ENCODE data around the gene ZNRF2.
A peak's percentile ranks its signal among the peaks of the same experiment; 100 is the strongest.

ZNRF2 gene

DNA sequence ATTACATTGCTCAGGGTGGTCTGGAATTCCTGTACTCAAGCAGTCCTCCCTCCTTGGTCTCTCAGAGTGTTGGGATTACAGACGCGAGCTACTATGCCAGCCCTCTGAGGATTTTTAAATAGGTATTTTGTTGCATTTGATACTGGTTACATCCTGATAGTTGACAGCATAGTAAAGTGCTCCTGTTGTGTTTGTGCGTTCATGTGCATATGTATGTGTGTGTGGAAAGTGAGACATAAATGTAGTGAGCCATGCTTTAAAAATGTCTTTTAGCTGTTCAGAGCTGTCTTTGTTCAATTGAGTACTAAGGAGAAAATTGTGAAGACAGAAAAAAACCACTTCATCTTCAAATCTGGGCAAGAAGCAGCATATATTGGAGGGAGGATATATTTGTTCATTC, 27.8 kb downstream of the ZNRF2 start:
- no peaks in the 10 kb centered on the region for H3K36me3 ChIP-seq (replicated peaks in 1 of 2; ENCODE audit: control insufficient read depth in 2 of 2, insufficient read depth in 2 of 2, low read length in 2 of 2)
- WGBS, 2 donors (ENCODE audit: extremely low coverage in 2 of 2, insufficient read length in 2 of 2, insufficient replicate concordance in 1 of 2): no CpG with 5 or more reads among the region's 3 CpGs
- no peak overlapping the region for H4K8ac ChIP-seq (ENCODE audit: low read depth, low read length)
- H3K79me1 ChIP-seq (ENCODE audit: low read depth, low read length): no peaks in the 10 kb centered on the region
- H3K23ac ChIP-seq (ENCODE audit: low read depth, low read length, poor library complexity): no peak overlapping the region
- no peaks in the 10 kb centered on the region for H3K27me3 ChIP-seq (ENCODE audit: control insufficient read depth in 3 of 3, insufficient read depth in 3 of 3, low read depth in 1 of 3, low read length in 3 of 3)
- H2AK5ac ChIP-seq (ENCODE audit: low read depth, low read length): no peak overlapping the region
- peaks cover 3 to 4% of the 10 kb centered on the region in 2 donors for H3K4me1 ChIP-seq (ENCODE audit: control insufficient read depth in 2 of 2, insufficient read depth in 1 of 2, low read depth in 1 of 2, low read length in 2 of 2)
- H3K4me3 ChIP-seq (ENCODE audit: low read length in 2 of 2): no peak overlapping the region
- H3K18ac ChIP-seq (ENCODE audit: low read length): no peak overlapping the region
- no peak overlapping the region for H3K4me2 ChIP-seq (ENCODE audit: insufficient read depth, low read length, poor library complexity, severe bottlenecking)
- no peak overlapping the region for H2BK12ac ChIP-seq (ENCODE audit: low read length)
- no peak overlapping the region for H3K14ac ChIP-seq (ENCODE audit: low read length)
- no peak overlapping the region for H3K27ac ChIP-seq (replicated peaks; ENCODE audit: low read length)
- no peak overlapping the region for H3K4ac ChIP-seq (ENCODE audit: low read length)
- H2AFZ ChIP-seq (ENCODE audit: low read length): peak overlapping the region; percentile 32
- H3K9me3 ChIP-seq (replicated peaks in 1 of 2; ENCODE audit: control insufficient read depth in 2 of 2, insufficient read depth in 1 of 2, low read depth in 1 of 2, low read length in 2 of 2): no peaks in the 10 kb centered on the region
- H2BK120ac ChIP-seq (ENCODE audit: low read depth, low read length): no peak overlapping the region
- no peak overlapping the region for H2BK15ac ChIP-seq (ENCODE audit: low read length)
- H2BK5ac ChIP-seq (ENCODE audit: low read length): no peak overlapping the region
- no peak overlapping the region for H4K91ac ChIP-seq (ENCODE audit: low read depth, low read length, poor library complexity)
- no peak overlapping the region for H3K9ac ChIP-seq (ENCODE audit: low read depth, low read length, poor library complexity)
- DNase-seq (ENCODE audit: low spot score): no peak

DNA sequence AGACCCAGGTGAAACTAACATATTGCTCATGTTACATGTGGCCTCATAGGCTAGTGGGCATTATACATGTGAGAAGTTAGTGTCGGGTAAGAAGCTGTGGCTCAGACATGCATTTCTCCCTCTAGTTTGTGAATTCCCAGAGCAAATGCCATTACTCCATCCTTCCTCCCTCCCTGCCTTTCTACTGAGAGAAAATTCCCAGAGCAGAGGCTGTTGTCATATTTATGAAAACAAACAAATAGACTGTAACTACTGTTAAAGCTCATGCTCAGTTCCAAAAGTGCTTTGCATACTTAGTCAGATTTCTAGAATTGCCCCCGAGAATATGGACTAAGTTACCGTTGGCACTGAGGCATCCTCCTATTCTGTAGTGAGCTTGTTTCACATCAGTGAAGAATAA, 29.0 kb downstream of the ZNRF2 start:
- H2AFZ ChIP-seq (ENCODE audit: low read length): no peak overlapping the region
- no peak overlapping the region for H2BK12ac ChIP-seq (ENCODE audit: low read length)
- H3K79me1 ChIP-seq (ENCODE audit: low read depth, low read length): no peaks in the 10 kb centered on the region
- no peak overlapping the region for H2BK15ac ChIP-seq (ENCODE audit: low read length)
- H3K18ac ChIP-seq (ENCODE audit: low read length): no peak overlapping the region
- no peak overlapping the region for H2BK5ac ChIP-seq (ENCODE audit: low read length)
- H2BK120ac ChIP-seq (ENCODE audit: low read depth, low read length): no peak overlapping the region
- H4K91ac ChIP-seq (ENCODE audit: low read depth, low read length, poor library complexity): no peak overlapping the region
- H3K14ac ChIP-seq (ENCODE audit: low read length): no peak overlapping the region
- H3K23ac ChIP-seq (ENCODE audit: low read depth, low read length, poor library complexity): no peak overlapping the region
- H3K36me3 ChIP-seq (replicated peaks in 1 of 2; ENCODE audit: control insufficient read depth in 2 of 2, insufficient read depth in 2 of 2, low read length in 2 of 2): no peaks in the 10 kb centered on the region
- H4K8ac ChIP-seq (ENCODE audit: low read depth, low read length): no peak overlapping the region
- no peak overlapping the region for H3K27ac ChIP-seq (replicated peaks; ENCODE audit: low read length)
- H3K4me1 ChIP-seq (ENCODE audit: control insufficient read depth in 2 of 2, insufficient read depth in 1 of 2, low read depth in 1 of 2, low read length in 2 of 2): peaks cover 3 to 4% of the 10 kb centered on the region in 2 donors
- no peak overlapping the region for H3K4ac ChIP-seq (ENCODE audit: low read length)
- no CpG with 5 or more reads among the region's 3 CpGs for WGBS, 2 donors (ENCODE audit: extremely low coverage in 2 of 2, insufficient read length in 2 of 2, insufficient replicate concordance in 1 of 2)
- no peak overlapping the region for H2AK5ac ChIP-seq (ENCODE audit: low read depth, low read length)
- no peaks in the 10 kb centered on the region for H3K27me3 ChIP-seq (ENCODE audit: control insufficient read depth in 3 of 3, insufficient read depth in 3 of 3, low read depth in 1 of 3, low read length in 3 of 3)
- no peak overlapping the region for H3K9ac ChIP-seq (ENCODE audit: low read depth, low read length, poor library complexity)
- H3K4me3 ChIP-seq (ENCODE audit: low read length in 2 of 2): no peak overlapping the region
- no peak overlapping the region for H3K4me2 ChIP-seq (ENCODE audit: insufficient read depth, low read length, poor library complexity, severe bottlenecking)
- DNase-seq (ENCODE audit: low spot score): no peak
- no peaks in the 10 kb centered on the region for H3K9me3 ChIP-seq (replicated peaks in 1 of 2; ENCODE audit: control insufficient read depth in 2 of 2, insufficient read depth in 1 of 2, low read depth in 1 of 2, low read length in 2 of 2)

DNA sequence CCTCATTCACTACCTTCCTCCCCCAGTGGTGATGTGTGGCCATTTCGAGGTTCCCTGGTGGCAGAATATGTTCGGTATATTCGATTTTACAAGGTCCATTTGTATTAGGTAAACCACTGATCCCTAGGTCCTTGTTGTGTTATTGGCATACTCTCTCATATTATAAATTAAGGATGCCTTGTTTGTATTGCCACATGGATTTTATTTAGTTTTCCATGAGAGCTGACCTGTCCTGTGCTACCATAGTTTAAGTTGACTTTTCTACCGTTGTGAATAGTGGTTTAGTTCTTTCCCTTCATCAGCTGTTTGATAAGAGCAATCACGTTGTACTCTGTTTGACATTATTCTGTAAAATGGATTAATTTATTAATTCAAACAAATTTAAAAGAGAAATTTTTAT, 29.4 kb downstream of the ZNRF2 start:
- no peak overlapping the region for H3K14ac ChIP-seq (ENCODE audit: low read length)
- no peak overlapping the region for H2BK5ac ChIP-seq (ENCODE audit: low read length)
- H3K18ac ChIP-seq (ENCODE audit: low read length): no peak overlapping the region
- H2AK5ac ChIP-seq (ENCODE audit: low read depth, low read length): no peak overlapping the region
- no peak overlapping the region for H2BK120ac ChIP-seq (ENCODE audit: low read depth, low read length)
- H3K4me1 ChIP-seq (ENCODE audit: control insufficient read depth in 2 of 2, insufficient read depth in 1 of 2, low read depth in 1 of 2, low read length in 2 of 2): peaks cover 3 to 4% of the 10 kb centered on the region in 2 donors
- H2BK15ac ChIP-seq (ENCODE audit: low read length): no peak overlapping the region
- H2AFZ ChIP-seq (ENCODE audit: low read length): no peak overlapping the region
- no peak overlapping the region for H4K8ac ChIP-seq (ENCODE audit: low read depth, low read length)
- no peaks in the 10 kb centered on the region for H3K9me3 ChIP-seq (replicated peaks in 1 of 2; ENCODE audit: control insufficient read depth in 2 of 2, insufficient read depth in 1 of 2, low read depth in 1 of 2, low read length in 2 of 2)
- no peaks in the 10 kb centered on the region for H3K27me3 ChIP-seq (ENCODE audit: control insufficient read depth in 3 of 3, insufficient read depth in 3 of 3, low read depth in 1 of 3, low read length in 3 of 3)
- no peak overlapping the region for H3K9ac ChIP-seq (ENCODE audit: low read depth, low read length, poor library complexity)
- H3K4me3 ChIP-seq (ENCODE audit: low read length in 2 of 2): no peak overlapping the region
- no peak for DNase-seq (ENCODE audit: low spot score)
- H4K91ac ChIP-seq (ENCODE audit: low read depth, low read length, poor library complexity): no peak overlapping the region
- H2BK12ac ChIP-seq (ENCODE audit: low read length): no peak overlapping the region
- no peaks in the 10 kb centered on the region for H3K79me1 ChIP-seq (ENCODE audit: low read depth, low read length)
- H3K23ac ChIP-seq (ENCODE audit: low read depth, low read length, poor library complexity): no peak overlapping the region
- no peak overlapping the region for H3K27ac ChIP-seq (replicated peaks; ENCODE audit: low read length)
- WGBS, 2 donors (ENCODE audit: extremely low coverage in 2 of 2, insufficient read length in 2 of 2, insufficient replicate concordance in 1 of 2): no CpG with 5 or more reads among the region's 5 CpGs
- H3K36me3 ChIP-seq (replicated peaks in 1 of 2; ENCODE audit: control insufficient read depth in 2 of 2, insufficient read depth in 2 of 2, low read length in 2 of 2): no peaks in the 10 kb centered on the region
- H3K4ac ChIP-seq (ENCODE audit: low read length): no peak overlapping the region
- H3K4me2 ChIP-seq (ENCODE audit: insufficient read depth, low read length, poor library complexity, severe bottlenecking): no peak overlapping the region

DNA sequence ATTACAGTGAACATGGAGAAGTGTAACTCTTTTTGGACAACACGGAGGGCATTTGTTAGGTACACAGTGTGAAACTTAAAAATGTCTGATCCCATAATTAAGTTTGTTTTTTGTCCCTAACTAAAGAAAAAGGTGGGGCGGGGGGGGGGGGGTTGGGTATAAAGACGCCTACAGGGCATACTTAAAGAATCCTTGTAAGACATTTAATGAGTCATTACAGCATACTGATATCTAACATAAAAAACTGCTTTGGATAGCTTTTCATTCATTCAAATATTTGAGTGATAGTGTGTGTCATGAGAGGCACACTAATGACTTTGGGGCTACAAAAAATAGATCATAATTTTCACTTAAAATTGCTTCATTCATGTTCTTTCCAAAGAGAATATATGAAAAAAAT, 31.2 kb downstream of the ZNRF2 start:
- Histone ChIP-seq H2BK5ac (ENCODE audit: low read length) (no peak overlapping the region), H3K4me2 (ENCODE audit: insufficient read depth, low read length, poor library complexity, severe bottlenecking) (no peak overlapping the region), H3K79me1 (ENCODE audit: low read depth, low read length) (no peaks in the 10 kb centered on the region), H2BK15ac (ENCODE audit: low read length) (no peak overlapping the region), H4K8ac (ENCODE audit: low read depth, low read length) (no peak overlapping the region), H3K27me3 (ENCODE audit: control insufficient read depth in 3 of 3, insufficient read depth in 3 of 3, low read depth in 1 of 3, low read length in 3 of 3) (no peaks in the 10 kb centered on the region), H3K18ac (ENCODE audit: low read length) (no peak overlapping the region), H3K9ac (ENCODE audit: low read depth, low read length, poor library complexity) (no peak overlapping the region), H2AK5ac (ENCODE audit: low read depth, low read length) (no peak overlapping the region), H4K91ac (ENCODE audit: low read depth, low read length, poor library complexity) (no peak overlapping the region), H3K27ac (replicated peaks; ENCODE audit: low read length) (no peak overlapping the region), H3K4me3 (ENCODE audit: low read length in 2 of 2) (no peak overlapping the region), H3K23ac (ENCODE audit: low read depth, low read length, poor library complexity) (no peak overlapping the region), H3K9me3 (replicated peaks in 1 of 2; ENCODE audit: control insufficient read depth in 2 of 2, insufficient read depth in 1 of 2, low read depth in 1 of 2, low read length in 2 of 2) (no peaks in the 10 kb centered on the region), H3K4me1 (ENCODE audit: control insufficient read depth in 2 of 2, insufficient read depth in 1 of 2, low read depth in 1 of 2, low read length in 2 of 2) (peaks cover 3 to 4% of the 10 kb centered on the region in 2 donors), H3K14ac (ENCODE audit: low read length) (no peak overlapping the region), H3K4ac (ENCODE audit: low read length) (no peak overlapping the region), H2BK120ac (ENCODE audit: low read depth, low read length) (no peak overlapping the region), H2BK12ac (ENCODE audit: low read length) (no peak overlapping the region), H3K36me3 (replicated peaks in 1 of 2; ENCODE audit: control insufficient read depth in 2 of 2, insufficient read depth in 2 of 2, low read length in 2 of 2) (no peaks in the 10 kb centered on the region), H2AFZ (ENCODE audit: low read length) (no peak overlapping the region)
- WGBS, 2 donors (ENCODE audit: extremely low coverage in 2 of 2, insufficient read length in 2 of 2, insufficient replicate concordance in 1 of 2): no CpG with 5 or more reads among the region's 3 CpGs
- no peak for DNase-seq (ENCODE audit: low spot score)
